PC-3 (cell line): ENCODE results near the gene MYO16. TPM values are rescaled to one million over a fixed set of nuclear protein-coding genes. Genes with fewer than 3 reads are reported as not detected.

Source experiments
- ATAC-seq: fragments of 200-7000 bp; cut with Tn5 transposase; 2 replicates; pipeline ENCODE4 v1.9.1; 2020; ENCODE audit warnings: mild to moderate bottlenecking, moderate library complexity
- BruUV-seq: library from RNA; stranded (reverse); fragments of 400-500 nt; replicated peaks from 2 replicates; lab custom pipeline; 2021; lab: Mats Ljungman, UMichigan
- CTCF ChIA-PET: fragments of 300-600 bp; sonication (Branson Sonifier 250); formaldehyde crosslinking; loops from one replicate; lab custom pipeline; 2022; ENCODE audit warnings: antibody characterized with exemption; lab: Charles Lee
- POLR2A ChIA-PET: fragments of 300-600 bp; sonication (Branson Sonifier 250); formaldehyde crosslinking; loops from one replicate; lab custom pipeline; 2022; ENCODE audit warnings: antibody characterized with exemption; ENCODE audit not compliant: unreplicated experiment; lab: Charles Lee
- DNase-seq: peaks from one replicate; pipeline ENCODE4 v3.0.0-alpha.2; 2015
- H2AFZ ChIP-seq: fragments of 300-600 bp; sonication (generic); 2 replicates; pipeline ENCODE4 v1.6.0; 2016; ENCODE audit warnings: antibody characterized with exemption, low read length
- H3F3A ChIP-seq: fragments of 300-600 bp; sonication (generic); one replicate; pipeline ENCODE4 v1.6.0; 2017; ENCODE audit warnings: antibody characterized with exemption, low read length, control low read depth, mild to moderate bottlenecking; ENCODE audit not compliant: unreplicated experiment
- H3K27ac ChIP-seq: fragments of 300-600 bp; sonication (generic); 2 replicates; pipeline ENCODE4 v1.5.1; 2016; ENCODE audit warnings: mild to moderate bottlenecking, low read length
- H3K27me3 ChIP-seq: fragments of 300-600 bp; sonication (generic); 2 replicates; pipeline ENCODE4 v1.6.1; 2016; ENCODE audit warnings: low read length, mixed read lengths
- H3K36me3 ChIP-seq: fragments of 300-600 bp; sonication (generic); 2 replicates; pipeline ENCODE4 v1.6.1; 2016; ENCODE audit warnings: low read depth, mixed run types, low read length, mixed read lengths
- H3K4me1 ChIP-seq: fragments of 300-600 bp; sonication (generic); 2 replicates; pipeline ENCODE4 v1.5.1; 2016; ENCODE audit warnings: low read length; ENCODE audit not compliant: insufficient read depth
- H3K4me2 ChIP-seq: fragments of 300-600 bp; sonication (generic); 2 replicates; pipeline ENCODE4 v1.6.0; 2016; ENCODE audit warnings: low read length
- H3K4me3 ChIP-seq: fragments of 300-600 bp; sonication (generic); 2 replicates; pipeline ENCODE4 v1.5.1; 2016; ENCODE audit warnings: mild to moderate bottlenecking, low read length, mixed read lengths
- H3K79me2 ChIP-seq: fragments of 300-600 bp; sonication (generic); 2 replicates; pipeline ENCODE4 v1.6.1; 2017; ENCODE audit warnings: low read length, mixed read lengths
- H3K9ac ChIP-seq: fragments of 300-600 bp; sonication (generic); 2 replicates; pipeline ENCODE4 v1.6.0; 2016; ENCODE audit warnings: mild to moderate bottlenecking, low read length
- H3K9me2 ChIP-seq: fragments of 300-600 bp; sonication (generic); replicated peaks from 2 replicates; pipeline ENCODE4 v1.6.1; 2016; ENCODE audit warnings: mixed run types, low read length, mixed read lengths
- H3K9me3 ChIP-seq: fragments of 300-600 bp; sonication (generic); 2 replicates; pipeline ENCODE4 v1.6.1; 2016; ENCODE audit warnings: low read length, mixed read lengths
- H4K20me1 ChIP-seq: fragments of 300-600 bp; sonication (generic); 2 replicates; pipeline ENCODE4 v1.6.1; 2016; ENCODE audit warnings: low read length, mixed read lengths
- EZH2 ChIP-seq: fragments of 300-600 bp; sonication (generic); IDR thresholded peaks from one replicate; pipeline ENCODE4 v1.6.1; 2017; ENCODE audit warnings: antibody characterized with exemption, mild to moderate bottlenecking, low read length; ENCODE audit not compliant: unreplicated experiment
- EZH2phosphoT487 ChIP-seq: fragments of 300-600 bp; sonication (generic); IDR thresholded peaks from 2 replicates; pipeline ENCODE4 v1.6.1; 2018; ENCODE audit warnings: mild to moderate bottlenecking, antibody characterized with exemption, low read length, borderline replicate concordance
- intact Hi-C: fragments of 100-400 bp; cut with micrococcal nuclease; formaldehyde crosslinking; loops from 2 replicates; pipeline ENCODE4 v1.9.0; 2023
- total RNA-seq: library from RNA; depleted of rRNA; stranded (reverse); fragments of >200 nt; gene quantifications from 2 replicates; pipeline ENCODE4 v1.2.3, GENCODE V29; 2014
- TF ChIP-seq, protein P1 (sequence below): fragments of 300-600 bp; sonication (generic); conservative IDR thresholded peaks from 2 replicates; pipeline ENCODE4 v1.5.1; 2017; ENCODE audit warnings: antibody characterized with exemption, low read depth, mild to moderate bottlenecking, low read length

The MYO16 gene
- total RNA-seq, 1 experiment from 2014 or later: not detected

- H3K4me2 ChIP-seq: no peak overlapping the region
- H3K27ac ChIP-seq: no peak overlapping the region
- H2AFZ ChIP-seq: no peak overlapping the region
- H3K36me3 ChIP-seq: no peaks in the 10 kb centered on the region
- CTCF ChIA-PET: no interaction called here
- DNase-seq (no peak), ATAC-seq (no peak)
- H3F3A ChIP-seq: no peaks in the 10 kb centered on the region
- POLR2A ChIA-PET: no interaction called here
- H3K9me3 ChIP-seq: no peaks in the 10 kb centered on the region
- H4K20me1 ChIP-seq: no peaks in the 10 kb centered on the region
- H3K9ac ChIP-seq: no peak overlapping the region
- H3K9me2 ChIP-seq: no peaks in the 10 kb centered on the region
- BruUV-seq: no TSS peak
- peaks cover 7% of the 10 kb centered on the region; the same call in 1 of the 2 replicates for H3K27me3 ChIP-seq
- no peak overlapping the region for H3K4me3 ChIP-seq
- peaks cover 12% of the 10 kb centered on the region; the same call in 1 of the 2 replicates for H3K4me1 ChIP-seq
- TF ChIP-seq EZH2: no peak
- TF ChIP-seq, protein P1, sequence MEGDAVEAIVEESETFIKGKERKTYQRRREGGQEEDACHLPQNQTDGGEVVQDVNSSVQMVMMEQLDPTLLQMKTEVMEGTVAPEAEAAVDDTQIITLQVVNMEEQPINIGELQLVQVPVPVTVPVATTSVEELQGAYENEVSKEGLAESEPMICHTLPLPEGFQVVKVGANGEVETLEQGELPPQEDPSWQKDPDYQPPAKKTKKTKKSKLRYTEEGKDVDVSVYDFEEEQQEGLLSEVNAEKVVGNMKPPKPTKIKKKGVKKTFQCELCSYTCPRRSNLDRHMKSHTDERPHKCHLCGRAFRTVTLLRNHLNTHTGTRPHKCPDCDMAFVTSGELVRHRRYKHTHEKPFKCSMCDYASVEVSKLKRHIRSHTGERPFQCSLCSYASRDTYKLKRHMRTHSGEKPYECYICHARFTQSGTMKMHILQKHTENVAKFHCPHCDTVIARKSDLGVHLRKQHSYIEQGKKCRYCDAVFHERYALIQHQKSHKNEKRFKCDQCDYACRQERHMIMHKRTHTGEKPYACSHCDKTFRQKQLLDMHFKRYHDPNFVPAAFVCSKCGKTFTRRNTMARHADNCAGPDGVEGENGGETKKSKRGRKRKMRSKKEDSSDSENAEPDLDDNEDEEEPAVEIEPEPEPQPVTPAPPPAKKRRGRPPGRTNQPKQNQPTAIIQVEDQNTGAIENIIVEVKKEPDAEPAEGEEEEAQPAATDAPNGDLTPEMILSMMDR: no peak
- no peak for TF ChIP-seq EZH2phosphoT487
- intact Hi-C loops: no loop called here
- H3K79me2 ChIP-seq: no peaks in the 10 kb centered on the region
These were observed 353.9 kb downstream of the MYO16 start for GRCh38 chr13:108983273-108983672.

- peak; percentile 48 for DNase-seq
- H3F3A ChIP-seq: no peaks in the 10 kb centered on the region
- BruUV-seq: no TSS peak
- ATAC-seq: peak; percentile 71
- ChIA-PET CTCF (no interaction called here), POLR2A (no interaction called here)
- no peaks in the 10 kb centered on the region for H3K9me3 ChIP-seq
- H3K27ac ChIP-seq: peak overlapping the region; percentile 69
- TF ChIP-seq EZH2: no peak
- TF ChIP-seq EZH2phosphoT487: no peak
- TF ChIP-seq, protein P1: no peak
- H3K36me3 ChIP-seq: no peaks in the 10 kb centered on the region
- no peaks in the 10 kb centered on the region for H3K79me2 ChIP-seq
- no peak overlapping the region for H3K4me3 ChIP-seq
- H3K4me2 ChIP-seq: no peak overlapping the region
- no peaks in the 10 kb centered on the region for H4K20me1 ChIP-seq
- peak overlapping the region; percentile 18; the same call in 1 of the 2 replicates for H3K9ac ChIP-seq
- H3K4me1 ChIP-seq: peaks cover 12% of the 10 kb centered on the region; the same call in 1 of the 2 replicates
- 0 out of 2 replicates have a peak, but pooled peaks cover 7% of the 10 kb centered on the region for H3K27me3 ChIP-seq
- no peak overlapping the region for H2AFZ ChIP-seq
- no peaks in the 10 kb centered on the region for H3K9me2 ChIP-seq
- intact Hi-C loops: no loop called here
These were observed 355.0 kb downstream of the MYO16 start for GRCh38 chr13:108984251-108984920.

- no peak overlapping the region for H3K4me2 ChIP-seq
- TF ChIP-seq, protein P1: no peak
- TF ChIP-seq EZH2: no peak
- no peak for TF ChIP-seq EZH2phosphoT487
- no peaks in the 10 kb centered on the region for H4K20me1 ChIP-seq
- ATAC-seq: no peak
- no peaks in the 10 kb centered on the region for H3F3A ChIP-seq
- POLR2A ChIA-PET: no interaction called here
- no TSS peak for BruUV-seq
- H3K79me2 ChIP-seq: no peaks in the 10 kb centered on the region
- H3K9ac ChIP-seq: peak overlapping the region; percentile 18; the same call in 1 of the 2 replicates
- no peak overlapping the region for H3K4me3 ChIP-seq
- CTCF ChIA-PET: no interaction called here
- no peaks in the 10 kb centered on the region for H3K9me2 ChIP-seq
- H3K4me1 ChIP-seq: peaks cover 12% of the 10 kb centered on the region; the same call in 1 of the 2 replicates
- H3K27me3 ChIP-seq: 0 out of 2 replicates have a peak, but pooled peaks cover 7% of the 10 kb centered on the region
- peak overlapping the region; percentile 69 for H3K27ac ChIP-seq
- no peaks in the 10 kb centered on the region for H3K9me3 ChIP-seq
- DNase-seq: no peak
- no peaks in the 10 kb centered on the region for H3K36me3 ChIP-seq
- H2AFZ ChIP-seq: no peak overlapping the region
- intact Hi-C loops: no loop called here
These were observed 355.8 kb downstream of the MYO16 start for GRCh38 chr13:108985166-108985565.
